GM23248 (cell line): ENCODE measurements around the gene ZNF324B. TPM values are rescaled to one million over a fixed set of nuclear protein-coding genes. Genes with fewer than 3 reads are reported as not detected.
"Not testable (repeated sequence)": the region's sequence is repeated elsewhere in the genome, so short reads cannot be mapped to it uniquely, and the experiment has no call there.

Experiments
- DNase-seq: peaks from one replicate; pipeline ENCODE4 v3.0.0-alpha.2; 2015
- H2AFZ ChIP-seq: fragments of 200-600 bp; sonication (generic); 2 replicates; pipeline ENCODE4 v1.6.1; 2016; ENCODE audit warnings: antibody characterized with exemption
- H3F3A ChIP-seq: fragments of 200-600 bp; sonication (generic); 2 replicates; pipeline ENCODE4 v1.6.1; 2016; ENCODE audit warnings: mild to moderate bottlenecking, antibody characterized with exemption, mixed run types; ENCODE audit not compliant: insufficient read depth
- H3K27ac ChIP-seq: fragments of 200-600 bp; sonication (generic); 2 replicates; pipeline ENCODE4 v1.5.1; 2016; ENCODE audit warnings: mild to moderate bottlenecking
- H3K27me3 ChIP-seq: fragments of 200-600 bp; sonication (generic); replicated peaks from 2 replicates; pipeline ENCODE4 v1.6.1; 2016; ENCODE audit warnings: mild to moderate bottlenecking; ENCODE audit not compliant: insufficient read depth
- H3K36me3 ChIP-seq: fragments of 200-600 bp; sonication (generic); 2 replicates; pipeline ENCODE4 v1.6.1; 2016; ENCODE audit warnings: low read depth, mild to moderate bottlenecking
- H3K4me1 ChIP-seq: fragments of 200-600 bp; sonication (generic); 2 replicates; pipeline ENCODE4 v1.6.1; 2016; ENCODE audit warnings: mild to moderate bottlenecking; ENCODE audit not compliant: insufficient read depth
- H3K4me2 ChIP-seq: fragments of 200-600 bp; sonication (generic); one replicate; pipeline ENCODE4 v1.6.1; 2016; ENCODE audit warnings: mild to moderate bottlenecking; ENCODE audit not compliant: unreplicated experiment
- H3K4me3 ChIP-seq: fragments of 200-600 bp; sonication (generic); 2 replicates; pipeline ENCODE4 v1.5.1; 2016; ENCODE audit warnings: mild to moderate bottlenecking
- H3K79me2 ChIP-seq: fragments of 200-600 bp; sonication (generic); 2 replicates; pipeline ENCODE4 v1.6.1; 2016; ENCODE audit warnings: mild to moderate bottlenecking; ENCODE audit not compliant: insufficient read depth
- H3K9ac ChIP-seq: fragments of 200-600 bp; sonication (generic); 2 replicates; pipeline ENCODE4 v1.6.1; 2016; ENCODE audit warnings: mild to moderate bottlenecking
- H3K9me2 ChIP-seq: fragments of 200-600 bp; sonication (generic); 2 replicates; pipeline ENCODE4 v1.6.1; 2016; ENCODE audit warnings: mixed run types, mild to moderate bottlenecking, moderate library complexity; ENCODE audit not compliant: insufficient read depth
- H3K9me3 ChIP-seq: fragments of 200-600 bp; sonication (generic); one replicate; pipeline ENCODE4 v1.6.1; 2017; ENCODE audit warnings: low read depth
- H4K20me1 ChIP-seq: fragments of 200-600 bp; sonication (generic); 2 replicates; pipeline ENCODE4 v1.6.0; 2016; ENCODE audit not compliant: insufficient read depth
- EZH2 ChIP-seq: fragments of 200-600 bp; sonication (generic); IDR thresholded peaks from 2 replicates; pipeline ENCODE4 v1.6.1; 2018; ENCODE audit warnings: antibody characterized with exemption, mild to moderate bottlenecking; ENCODE audit not compliant: insufficient read depth, poor library complexity, severe bottlenecking
- EZH2phosphoT487 ChIP-seq: fragments of 200-600 bp; sonication (generic); IDR thresholded peaks from 2 replicates; pipeline ENCODE4 v1.6.1; 2018; ENCODE audit warnings: antibody characterized with exemption, moderate library complexity, mild to moderate bottlenecking, low read depth; ENCODE audit not compliant: insufficient read depth
- WGBS, 2 experiments: methylation state at CpG; one replicate each; pipeline ENCODE4 v1.1.6; 2015 to 2017; ENCODE audit warnings: low lambda C conversion rate in 2 of 2, low coverage in 1 of 2; ENCODE audit errors: missing lambda C conversion rate in 2 of 2; 5-methylcytosine and 5-hydroxymethylcytosine counted together
- in situ Hi-C: fragments of 300-500 bp; cut with MboI; formaldehyde crosslinking; loops from 2 replicates; pipeline ENCODE4 v1.15.0; 2020
- polyA plus RNA-seq: library from polyadenylated mRNA; unstranded; fragments of >200 nt; fragmentation: Nextera tagmentation; extraction: Ambion mirVana; gene quantifications from 2 replicates; pipeline ENCODE4 v1.2.1, GENCODE V29; 2016
- total RNA-seq: library from RNA; depleted of rRNA; stranded (reverse); fragments of >200 nt; shearing (Covaris generic); gene quantifications from 2 replicates; pipeline ENCODE4 v1.2.3, GENCODE V29; 2014

The ZNF324B gene
- total and polyA plus RNA-seq, 2 experiments from 2014 or later = 3.0 to 10.5 TPM

DNA sequence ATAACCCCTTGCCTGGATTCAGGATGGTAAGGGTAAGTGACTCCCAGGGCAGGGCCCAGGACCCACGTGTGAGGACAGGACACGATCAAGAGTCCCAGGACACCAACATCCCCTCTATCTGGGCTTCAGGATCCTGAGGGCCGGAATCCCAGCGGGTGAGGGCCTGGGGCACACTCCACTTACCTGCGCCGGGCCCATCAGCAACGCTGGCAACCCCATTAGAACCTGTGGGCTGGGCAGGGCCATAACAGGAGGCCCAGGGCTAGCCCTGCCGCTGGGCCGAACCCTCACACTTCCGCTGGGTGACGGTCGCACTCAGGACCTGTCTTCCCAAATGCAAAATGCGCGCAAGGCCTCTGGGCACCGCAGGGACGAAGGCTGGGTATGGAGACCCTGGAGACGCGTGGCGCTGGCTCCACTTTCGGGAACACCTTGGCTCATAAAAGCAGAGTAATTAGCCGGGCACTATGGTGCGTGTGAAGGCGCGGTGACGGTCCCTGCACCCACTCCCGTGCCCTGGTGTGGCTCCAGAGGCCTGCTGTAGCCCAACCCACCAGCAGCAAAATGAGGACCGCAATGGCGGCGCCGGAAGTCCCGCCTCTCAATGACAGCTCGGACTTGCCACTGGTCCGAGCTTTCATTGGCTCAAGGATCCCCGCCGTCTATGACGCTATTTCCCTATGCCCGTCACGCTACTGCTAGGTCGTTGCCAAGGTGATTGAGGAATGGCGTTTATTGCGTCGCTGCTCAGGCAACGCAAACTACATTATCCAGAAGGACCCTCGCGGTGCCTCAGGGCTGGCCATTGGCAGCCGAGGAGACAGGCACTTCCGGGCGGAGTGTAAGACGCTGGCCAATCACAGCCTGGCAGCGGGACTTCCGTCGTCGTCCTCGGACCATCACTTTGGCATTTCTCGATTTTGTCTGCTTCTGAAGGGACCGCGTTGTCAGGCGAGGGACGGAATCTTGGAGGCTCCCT, 11.6 kb upstream of the ZNF324B start, which contains the start of gene ZNF132:
ZNF132 (minus strand) TSS at position 578 of the 979 bp plus-strand sequence; CDS start at position 246, 332 bp downstream.
- Histone ChIP-seq H4K20me1 (no peaks in the 10 kb centered on the region), H3K9me2 (no peaks in the 10 kb centered on the region), H3K27me3 (no peaks in the 10 kb centered on the region), H2AFZ (peak within 1 kb of the TSS; percentile 95), H3K27ac (peak within 1 kb of the TSS; percentile 67), H3K79me2 (peaks cover 27% of the 10 kb centered on the region), H3F3A (no peaks in the 10 kb centered on the region), H3K4me2 (peak within 1 kb of the TSS; percentile 93), H3K9me3 (no peaks in the 10 kb centered on the region), H3K36me3 (peaks cover 20% of the 10 kb centered on the region), H3K4me3 (peak within 1 kb of the TSS; percentile 79), H3K4me1 (peaks cover 4% of the 10 kb centered on the region; the same call in 1 of the 2 replicates), H3K9ac (peak within 1 kb of the TSS; percentile 84)
- WGBS, 2 experiments = 7% methylated on average over 56 to 58 of the region's 59 CpGs
- in situ Hi-C loops = no loop called here
- no peak for TF ChIP-seq EZH2
- TF ChIP-seq EZH2phosphoT487 = no peak
- peak; percentile 100 for DNase-seq

DNA sequence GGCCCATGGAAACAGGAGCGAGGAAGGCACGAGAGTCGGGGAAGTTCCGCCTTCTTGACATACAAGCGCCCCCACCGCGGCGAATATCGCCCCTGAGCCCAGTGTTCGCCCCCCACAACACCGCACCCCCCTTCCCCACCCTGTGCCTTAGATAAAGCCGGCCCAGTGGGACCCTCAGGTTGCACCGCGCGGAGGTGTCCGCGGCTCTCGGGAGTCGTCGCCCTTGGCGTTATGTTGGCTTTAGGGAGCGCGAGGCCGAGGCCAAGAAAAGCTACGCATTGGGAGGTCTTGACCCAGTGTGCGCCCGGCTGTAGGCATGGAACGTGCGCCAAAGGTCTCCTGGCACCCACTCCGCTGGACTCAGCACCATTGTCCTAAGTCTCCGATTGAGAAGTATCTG, 10.9 kb upstream of the ZNF324B start:
- H3K36me3 ChIP-seq = peaks cover 13% of the 10 kb centered on the region
- H4K20me1 ChIP-seq = no peaks in the 10 kb centered on the region
- peak overlapping the region; percentile 67 for H3K27ac ChIP-seq
- no peaks in the 10 kb centered on the region for H3K27me3 ChIP-seq
- peak overlapping the region; percentile 77 for H3K9ac ChIP-seq
- 25 to 26% methylated on average over 20 to 29 of the region's 31 CpGs for WGBS, 2 experiments
- in situ Hi-C loops = no loop called here
- no peaks in the 10 kb centered on the region for H3K9me2 ChIP-seq
- no peaks in the 10 kb centered on the region for H3F3A ChIP-seq
- DNase-seq = peak; percentile 13
- peaks cover 27% of the 10 kb centered on the region for H3K79me2 ChIP-seq
- peak overlapping the region; percentile 95 for H2AFZ ChIP-seq
- TF ChIP-seq EZH2phosphoT487 (no peak), EZH2 (no peak)
- H3K4me1 ChIP-seq = peaks cover 4% of the 10 kb centered on the region; the same call in 1 of the 2 replicates
- no peaks in the 10 kb centered on the region for H3K9me3 ChIP-seq
- H3K4me3 ChIP-seq = peak overlapping the region; percentile 79
- H3K4me2 ChIP-seq = peak overlapping the region; percentile 93

DNA sequence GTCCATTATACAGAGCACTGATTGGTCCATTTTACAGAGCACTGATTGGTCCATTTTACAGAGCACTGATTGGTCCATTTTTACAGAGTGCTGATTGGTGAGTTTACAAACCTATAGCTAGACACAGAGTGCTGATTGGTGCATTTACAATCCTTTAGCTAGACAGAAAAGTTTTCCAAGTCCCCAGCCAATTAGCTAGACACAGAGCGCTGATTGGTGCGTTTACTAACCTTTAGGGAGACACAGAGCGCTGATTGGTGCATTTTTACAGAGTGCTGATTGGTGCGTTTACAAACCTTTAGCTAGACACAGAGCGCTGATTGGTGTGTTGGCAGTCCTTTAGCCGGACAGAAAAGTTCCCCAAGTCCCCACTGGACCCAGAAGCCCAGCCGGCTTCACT, 8.4 kb upstream of the ZNF324B start:
- DNase-seq, H3K27me3 ChIP-seq, H3K4me1 ChIP-seq, H3K9me2 ChIP-seq, H2AFZ ChIP-seq, H3K9me3 ChIP-seq, H3K36me3 ChIP-seq, H4K20me1 ChIP-seq, H3K4me2 ChIP-seq, H3F3A ChIP-seq, H3K4me3 ChIP-seq, in situ Hi-C loops, H3K27ac ChIP-seq, H3K9ac ChIP-seq: not testable (repeated sequence)
- H3K79me2 ChIP-seq = peaks cover 18% of the 10 kb centered on the region
- WGBS, 2 experiments = 64 to 68% methylated on average over 7 of the region's 7 CpGs

DNA sequence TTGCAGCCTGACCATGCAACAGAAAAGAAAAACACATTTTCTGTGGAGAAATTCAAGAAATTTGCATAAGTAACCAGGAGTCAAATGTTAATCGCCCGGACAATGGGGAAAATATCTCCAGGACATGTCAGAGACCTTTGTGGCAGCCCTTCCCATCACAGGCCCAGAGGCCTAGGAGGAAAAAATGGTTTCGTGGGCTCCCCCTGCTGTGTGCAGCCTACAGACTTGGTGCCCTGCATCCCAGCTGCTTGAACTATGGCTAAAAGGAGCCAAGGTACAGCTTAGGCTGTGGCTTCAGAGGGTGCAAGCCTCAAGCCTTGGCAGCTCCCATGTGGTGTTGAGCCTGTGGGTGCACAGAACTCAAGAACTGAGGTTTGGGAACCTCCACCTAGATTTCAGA, 2.6 kb upstream of the ZNF324B start:
- H3K4me1 ChIP-seq, H3K79me2 ChIP-seq, DNase-seq, H3K4me3 ChIP-seq, H3K9ac ChIP-seq, H4K20me1 ChIP-seq, H2AFZ ChIP-seq, in situ Hi-C loops, H3F3A ChIP-seq, H3K9me2 ChIP-seq, H3K4me2 ChIP-seq, H3K9me3 ChIP-seq, H3K27ac ChIP-seq, H3K36me3 ChIP-seq, H3K27me3 ChIP-seq: not testable (repeated sequence)
- 8 to 16% methylated on average over 3 of the region's 3 CpGs for WGBS, 2 experiments

DNA sequence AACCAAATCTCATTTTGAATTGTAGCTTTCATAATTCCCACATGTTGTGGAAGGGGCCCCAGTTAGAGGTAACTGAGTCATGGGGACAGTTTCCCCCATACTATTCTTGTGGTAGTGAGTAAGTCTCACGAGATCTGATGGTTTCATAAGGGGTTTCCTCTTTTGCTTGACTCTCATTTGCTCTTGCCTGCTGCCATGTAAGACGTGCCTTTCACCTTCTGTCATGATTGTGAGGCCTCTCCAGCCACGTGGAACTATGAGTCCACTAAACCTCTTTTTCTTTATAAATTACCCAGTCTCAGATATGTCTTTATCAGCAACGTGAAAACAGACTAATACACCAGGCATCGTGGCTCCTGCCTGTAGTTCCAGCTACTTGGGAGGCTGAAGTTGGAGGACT, 1.4 kb upstream of the ZNF324B start:
- H3K36me3 ChIP-seq, H3K27ac ChIP-seq, H3K4me3 ChIP-seq, in situ Hi-C loops, H3K4me1 ChIP-seq, H3K4me2 ChIP-seq, H4K20me1 ChIP-seq, H3K79me2 ChIP-seq, H3K9ac ChIP-seq, H3F3A ChIP-seq, DNase-seq, H2AFZ ChIP-seq, H3K9me2 ChIP-seq, H3K27me3 ChIP-seq, H3K9me3 ChIP-seq: not testable (repeated sequence)
- 26 to 28% methylated on average over 5 of the region's 5 CpGs for WGBS, 2 experiments
